Prostate gland (tissue), 2 donors: ENCODE results near the gene CLASP1. TPM values are rescaled to one million over a fixed set of nuclear protein-coding genes. Genes with fewer than 3 reads are reported as not detected.
"Not testable (repeated sequence)": the region's sequence is repeated elsewhere in the genome, so short reads cannot be mapped to it uniquely, and the experiment has no call there.

Experiments used
- DNase-seq: peaks from one replicate; pipeline ENCODE4 v3.0.0-alpha.2; 2019; ENCODE audit warnings: low spot score
- H3K27ac ChIP-seq, 2 donors: fragments of 200-600 bp; sonication (generic); 2 replicates each; pipeline ENCODE4 v1.5.1; 2017 to 2019
- H3K27me3 ChIP-seq: fragments of 200-600 bp; sonication (generic); replicated peaks from 2 replicates; pipeline ENCODE4 v1.5.1; 2019; ENCODE audit not compliant: insufficient read depth
- H3K36me3 ChIP-seq, 2 donors: fragments of 200-600 bp; sonication (generic); 1 replicate in 1 of 2; 2 replicates in 1 of 2; pipeline versions ENCODE4 v1.5.1 to v1.8.1; 2017 to 2019
- H3K4me1 ChIP-seq: fragments of 200-600 bp; sonication (generic); replicated peaks from 2 replicates; pipeline ENCODE4 v1.5.1; 2019
- H3K4me3 ChIP-seq, 2 donors: fragments of 200-600 bp; sonication (generic); 2 replicates each; pipeline ENCODE4 v1.5.1; 2017 to 2019
- H3K9me3 ChIP-seq: fragments of 200-600 bp; sonication (generic); 2 replicates; pipeline ENCODE4 v1.5.1; 2017
- CTCF ChIP-seq, 4 experiments: fragments of 200-600 bp in 2 of 4; fragments of 450-650 bp in 2 of 4; sonication (generic) in 2 of 4; IDR thresholded peaks; 1 replicate in 3 of 4; 2 replicates in 1 of 4; pipeline ENCODE4 v1.5.1; 2016 to 2019; ENCODE audit warnings: antibody characterized with exemption in 4 of 4, mild to moderate bottlenecking in 2 of 4, moderate library complexity in 2 of 4
- POLR2A ChIP-seq: fragments of 450-650 bp; IDR thresholded peaks from one replicate; pipeline ENCODE4 v1.6.1; 2016; ENCODE audit warnings: antibody characterized with exemption, mild to moderate bottlenecking
- POLR2AphosphoS5 ChIP-seq: sonication (generic); formaldehyde crosslinking; IDR thresholded peaks from one replicate; pipeline ENCODE4 v1.6.1; 2017; ENCODE audit warnings: antibody characterized with exemption
- WGBS: methylation state at CpG from one replicate; pipeline ENCODE4 v1.1.5; 2018; 5-methylcytosine and 5-hydroxymethylcytosine counted together
- intact Hi-C: fragments of 100-400 bp; cut with DNase I; formaldehyde crosslinking; loops from one replicate; pipeline ENCODE4 v1.14.2; 2022
- total RNA-seq, 2 donors: library from RNA; depleted of rRNA; stranded (reverse); fragments of >200 nt; gene quantifications; one replicate each; pipeline ENCODE4 v1.1.0, GENCODE V29; 2016

The CLASP1 gene
- total RNA-seq, 2 donors from 2014 or later, result 44.4 to 90.2 TPM

GRCh38 chr2:121345887-121346286 is 303.4 kb downstream of the CLASP1 start:
- H3K27me3 ChIP-seq, result no peaks in the 10 kb centered on the region
- H3K9me3 ChIP-seq, result no peaks in the 10 kb centered on the region
- H3K36me3 ChIP-seq, result peaks cover 0 to 4% of the 10 kb centered on the region in 2 donors
- TF ChIP-seq POLR2AphosphoS5 (no peak), CTCF (IDR thresholded peaks at IDR 0.05) (no peak), POLR2A (no peak)
- H3K4me3 ChIP-seq, result no peak overlapping the region
- DNase-seq, result no peak
- peak overlapping the region; percentile 43 to 73 for H3K27ac ChIP-seq
- WGBS, result 70% methylated on average over 3 of the region's 3 CpGs
- intact Hi-C loops, result no loop called here
- H3K4me1 ChIP-seq, result no peaks in the 10 kb centered on the region

- peaks cover 0 to 4% of the 10 kb centered on the region in 2 donors for H3K36me3 ChIP-seq
- no peaks in the 10 kb centered on the region for H3K9me3 ChIP-seq
- TF ChIP-seq CTCF (IDR thresholded peaks at IDR 0.05) (no peak), POLR2AphosphoS5 (peak; percentile 50)
- H3K27ac ChIP-seq, result peak overlapping the region in 1 of 2 donors; percentile 73
- H3K4me1 ChIP-seq, result no peaks in the 10 kb centered on the region
- WGBS, result 67% methylated on average over 6 of the region's 6 CpGs
- H3K27me3 ChIP-seq, result no peaks in the 10 kb centered on the region
- H3K4me3 ChIP-seq, result no peak overlapping the region
- DNase-seq, result peak; percentile 52
- intact Hi-C loops, result no loop called here
These were observed 304.2 kb downstream of the CLASP1 start for GRCh38 chr2:121345101-121345500.

- H3K27ac ChIP-seq, intact Hi-C loops, H3K36me3 ChIP-seq, H3K27me3 ChIP-seq, DNase-seq, H3K4me3 ChIP-seq, H3K4me1 ChIP-seq, H3K9me3 ChIP-seq: not testable (repeated sequence)
- 86% methylated on average over 12 of the region's 12 CpGs for WGBS
These were observed 305.3 kb downstream of the CLASP1 start for GRCh38 chr2:121343828-121344399.

GRCh38 chr2:121343191-121343590 is 306.1 kb downstream of the CLASP1 start:
- Histone ChIP-seq H3K36me3 (peaks cover 0 to 3% of the 10 kb centered on the region in 2 donors), H3K4me3 (no peak overlapping the region), H3K9me3 (no peaks in the 10 kb centered on the region), H3K4me1 (no peaks in the 10 kb centered on the region), H3K27me3 (no peaks in the 10 kb centered on the region), H3K27ac (no peak overlapping the region)
- WGBS, result 60% methylated on average over 2 of the region's 2 CpGs
- TF ChIP-seq POLR2AphosphoS5 (no peak), POLR2A (no peak), CTCF (IDR thresholded peaks at IDR 0.05) (no peak)
- DNase-seq, result no peak
- intact Hi-C loops, result no loop called here

- 74% methylated on average over 5 of the region's 5 CpGs for WGBS
- Histone ChIP-seq H3K9me3 (no peaks in the 10 kb centered on the region), H3K4me3 (no peak overlapping the region), H3K36me3 (no peaks in the 10 kb centered on the region), H3K27ac (no peak overlapping the region), H3K4me1 (no peaks in the 10 kb centered on the region), H3K27me3 (no peaks in the 10 kb centered on the region)
- TF ChIP-seq CTCF (IDR thresholded peaks at IDR 0.05), result no peak
- TF ChIP-seq POLR2AphosphoS5, result no peak
- TF ChIP-seq POLR2A, result no peak
- intact Hi-C loops, result no loop called here
- DNase-seq, result no peak
These were observed 306.5 kb downstream of the CLASP1 start for GRCh38 chr2:121342751-121343150.
